ENCODE results near the gene UBE2F. TPM values are rescaled to one million over a fixed set of nuclear protein-coding genes. Genes with fewer than 3 reads are reported as not detected.
"Not testable (repeated sequence)": the region's sequence is repeated elsewhere in the genome, so short reads cannot be mapped to it uniquely, and the experiment has no call there.

Gene UBE2F
- total RNA-seq, 1 experiment from 2014 or later = 98.5 TPM

GRCh38 chr2:237944302-237944701 lies 22.5 kb upstream of the UBE2F start:
- DNase-seq (ENCODE audit: low spot score) = no peak

- no peak for DNase-seq (ENCODE audit: low spot score)
Observed at GRCh38 chr2:237946423-237946822, 20.4 kb upstream of the UBE2F start.

GRCh38 chr2:237951354-237951753 lies 15.5 kb upstream of the UBE2F start:
- not testable (repeated sequence) for DNase-seq (ENCODE audit: low spot score)

- no peak for DNase-seq (ENCODE audit: low spot score)
Observed at GRCh38 chr2:237951878-237952277, 14.9 kb upstream of the UBE2F start.

GRCh38 chr2:237952851-237953250 lies 14.0 kb upstream of the UBE2F start:
- DNase-seq (ENCODE audit: low spot score) = no peak

- no peak for DNase-seq (ENCODE audit: low spot score)
Observed at GRCh38 chr2:237955640-237956401, 11.0 kb upstream of the UBE2F start.

- no peak for DNase-seq (ENCODE audit: low spot score)
Observed at GRCh38 chr2:237956402-237956736, 10.4 kb upstream of the UBE2F start.

- no peak for DNase-seq (ENCODE audit: low spot score)
Observed at GRCh38 chr2:237961637-237962036, 5.2 kb upstream of the UBE2F start.

- DNase-seq (ENCODE audit: low spot score) = no peak
Observed at GRCh38 chr2:237962432-237963084, 4.3 kb upstream of the UBE2F start.

- DNase-seq (ENCODE audit: low spot score) = not testable (repeated sequence)
Observed at GRCh38 chr2:237963490-237963991, 3.3 kb upstream of the UBE2F start.

GRCh38 chr2:237964194-237964577 lies 2.6 kb upstream of the UBE2F start:
- no peak for DNase-seq (ENCODE audit: low spot score)

- DNase-seq (ENCODE audit: low spot score) = no peak
Observed at GRCh38 chr2:237964578-237965404, 2.0 kb upstream of the UBE2F start.

- not testable (repeated sequence) for DNase-seq (ENCODE audit: low spot score)
Observed at GRCh38 chr2:237965844-237966243, 970 bp upstream of the UBE2F start.

- no peak for DNase-seq (ENCODE audit: low spot score)
Observed at GRCh38 chr2:237966250-237966564, 607 bp upstream of the UBE2F start.

GRCh38 chr2:237967463-237967951 lies 693 bp downstream of the UBE2F start:
- DNase-seq (ENCODE audit: low spot score) = no peak

- DNase-seq (ENCODE audit: low spot score) = no peak
Observed at GRCh38 chr2:237968048-237968862, 1.4 kb downstream of the UBE2F start.

GRCh38 chr2:237971661-237972060 lies 4.8 kb downstream of the UBE2F start:
- no peak for DNase-seq (ENCODE audit: low spot score)

GRCh38 chr2:237972211-237972610 lies 5.4 kb downstream of the UBE2F start:
- no peak for DNase-seq (ENCODE audit: low spot score)

- no peak for DNase-seq (ENCODE audit: low spot score)
Observed at GRCh38 chr2:237972936-237973335, 6.1 kb downstream of the UBE2F start.

- DNase-seq (ENCODE audit: low spot score) = no peak
Observed at GRCh38 chr2:237977380-237977779, 10.6 kb downstream of the UBE2F start.

GRCh38 chr2:237978058-237978712 lies 11.4 kb downstream of the UBE2F start:
- no peak for DNase-seq (ENCODE audit: low spot score)
